Left ventricle myocardium inferior (tissue), 1 donor: ENCODE measurements around the gene CNNM4. TPM values are rescaled to one million over a fixed set of nuclear protein-coding genes. Genes with fewer than 3 reads are reported as not detected.
A peak's percentile ranks its signal among the peaks of the same experiment; 100 is the strongest.

Experiments used
- DNase-seq: peaks from one replicate; pipeline ENCODE4 v3.0.0-alpha.2; 2020
- H3K27ac ChIP-seq: fragments of 200-600 bp; replicated peaks from 2 replicates; pipeline ENCODE4 v1.8.0; 2021
- H3K27me3 ChIP-seq: fragments of 200-600 bp; 2 replicates; pipeline ENCODE4 v1.8.0; 2021; ENCODE audit warnings: low read depth
- H3K36me3 ChIP-seq: fragments of 200-600 bp; 2 replicates; pipeline ENCODE4 v1.8.0; 2021
- H3K4me1 ChIP-seq: fragments of 200-600 bp; 2 replicates; pipeline ENCODE4 v1.8.0; 2021
- H3K4me3 ChIP-seq: fragments of 200-600 bp; 2 replicates; pipeline ENCODE4 v1.8.0; 2021; ENCODE audit warnings: mild to moderate bottlenecking, moderate library complexity
- H3K9me3 ChIP-seq: fragments of 200-600 bp; replicated peaks from 2 replicates; pipeline ENCODE4 v1.8.0; 2021
- CTCF ChIP-seq: fragments of 200-600 bp; IDR thresholded peaks from 2 replicates; pipeline ENCODE4 v1.8.0; 2021; ENCODE audit warnings: antibody characterized with exemption, mild to moderate bottlenecking, borderline replicate concordance
- intact Hi-C: fragments of 100-400 bp; cut with micrococcal nuclease; formaldehyde crosslinking; loops from one replicate; pipeline ENCODE4 v1.11.0; 2022
- total RNA-seq: library from RNA; stranded (reverse); fragmentation: NEBNext Ultra II Directional; extraction: Animal tissue kit (Norgen Biotek cat#: 25700); gene quantifications from one replicate; pipeline ENCODE4 v1.2.1, GENCODE V29; 2021
- donor health status: DM: no; HTN: yes; CAD: no; lungs with severe emphysema.

CNNM4 gene
- total RNA-seq, 1 donor from 2014 or later, result 28.9 TPM

DNA sequence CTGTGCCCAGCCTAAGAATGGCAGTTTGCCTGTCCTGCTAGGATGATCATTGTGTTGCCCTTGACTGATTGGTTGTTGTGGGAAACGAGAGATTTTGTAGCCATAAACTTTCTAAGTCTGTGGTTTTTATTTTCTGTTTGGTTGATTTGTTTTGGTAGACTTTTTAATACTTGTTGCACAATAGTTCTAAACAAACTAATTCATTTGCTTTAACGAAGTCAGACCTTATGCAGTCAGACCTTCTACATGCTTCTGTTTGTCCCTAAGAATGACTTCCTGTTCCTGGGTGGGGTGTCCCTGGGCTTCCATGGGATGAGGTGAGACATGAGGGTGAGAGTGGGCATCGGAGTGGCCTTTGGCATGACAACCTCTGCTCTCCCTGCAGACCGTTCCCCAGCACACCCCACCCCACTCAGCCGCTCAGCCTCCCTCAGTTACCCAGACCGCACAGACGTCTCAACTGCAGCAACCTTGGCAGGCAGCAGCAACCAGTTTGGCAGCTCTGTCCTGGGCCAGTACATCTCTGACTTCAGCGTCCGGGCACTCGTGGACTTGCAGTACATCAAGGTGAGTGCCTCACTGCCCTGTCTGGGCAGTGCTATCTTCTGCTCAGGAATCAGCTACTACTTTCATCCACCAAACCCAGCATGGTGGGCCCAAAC lies 47.6 kb downstream of the CNNM4 start:
- Histone ChIP-seq H3K36me3 (peaks cover 15% of the 10 kb centered on the region), H3K4me1 (peaks cover 54% of the 10 kb centered on the region), H3K27me3 (no peaks in the 10 kb centered on the region), H3K4me3 (no peak overlapping the region), H3K9me3 (no peaks in the 10 kb centered on the region), H3K27ac (peak overlapping the region; percentile 68)
- intact Hi-C loops, result no loop called here
- DNase-seq, result peak; percentile 49
- no peak for TF ChIP-seq CTCF

DNA sequence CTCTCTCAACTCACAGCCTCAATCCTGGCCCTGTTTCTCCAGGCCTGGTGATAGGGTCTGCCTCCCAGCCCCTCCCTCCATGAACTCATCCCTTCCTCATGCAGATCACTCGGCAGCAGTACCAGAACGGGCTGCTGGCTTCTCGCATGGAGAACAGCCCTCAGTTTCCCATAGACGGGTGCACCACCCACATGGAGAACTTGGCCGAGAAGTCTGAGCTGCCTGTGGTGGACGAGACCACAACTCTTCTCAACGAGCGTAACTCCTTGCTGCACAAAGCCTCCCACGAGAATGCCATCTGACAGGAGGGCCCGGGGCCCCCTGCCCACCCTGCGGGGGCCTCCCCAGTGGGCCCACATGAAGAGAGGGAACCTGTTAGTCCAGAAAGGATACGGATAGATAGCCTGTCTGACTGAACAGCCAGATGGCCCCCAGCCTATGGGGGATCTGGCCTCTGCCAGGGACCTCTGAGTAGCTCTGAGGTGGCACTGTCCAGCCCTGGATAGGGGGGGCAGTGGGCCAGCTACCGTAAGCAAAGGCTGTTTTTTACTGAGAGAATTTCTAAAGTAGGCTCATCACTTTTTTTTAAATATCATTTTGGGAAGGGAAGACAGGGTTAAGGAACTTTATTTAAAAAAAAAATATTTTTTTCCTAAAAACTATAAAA lies 48.6 kb downstream of the CNNM4 start:
- peaks cover 14% of the 10 kb centered on the region for H3K36me3 ChIP-seq
- no peaks in the 10 kb centered on the region for H3K27me3 ChIP-seq
- DNase-seq, result no peak
- intact Hi-C loops, result no loop called here
- no peak for TF ChIP-seq CTCF
- no peaks in the 10 kb centered on the region for H3K9me3 ChIP-seq
- peak overlapping the region; percentile 68 for H3K27ac ChIP-seq
- peaks cover 60% of the 10 kb centered on the region for H3K4me1 ChIP-seq
- no peak overlapping the region for H3K4me3 ChIP-seq

GRCh38 chr2:96809951-96810782 lies 49.5 kb downstream of the CNNM4 start:
- no peak for TF ChIP-seq CTCF
- no peaks in the 10 kb centered on the region for H3K9me3 ChIP-seq
- peak overlapping the region; percentile 68 for H3K27ac ChIP-seq
- peaks cover 63% of the 10 kb centered on the region for H3K4me1 ChIP-seq
- no peak overlapping the region for H3K4me3 ChIP-seq
- no peak for DNase-seq
- peaks cover 14% of the 10 kb centered on the region for H3K36me3 ChIP-seq
- no peaks in the 10 kb centered on the region for H3K27me3 ChIP-seq
- intact Hi-C loops, result no loop called here

DNA sequence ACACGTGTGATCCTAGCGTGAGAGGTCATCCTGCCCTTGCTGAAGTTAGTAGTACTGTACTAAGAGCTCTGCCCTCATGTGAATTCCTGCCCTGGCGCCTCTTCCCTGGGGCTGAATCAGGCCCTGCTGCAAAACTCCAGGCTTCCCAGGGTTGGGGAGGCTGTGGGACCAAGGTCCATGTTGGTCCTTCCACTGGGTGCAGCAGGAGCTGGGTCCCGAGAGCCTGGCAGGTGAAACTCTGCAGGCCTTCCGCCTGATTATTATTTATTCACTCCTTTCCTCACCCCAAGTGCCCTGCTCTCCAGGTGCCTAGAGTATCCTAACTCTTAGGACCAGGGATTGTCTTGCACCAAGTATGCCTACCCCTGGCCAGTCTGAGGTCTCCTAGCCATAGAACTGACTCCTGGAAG lies 50.1 kb downstream of the CNNM4 start:
- DNase-seq, result no peak
- H3K4me3 ChIP-seq, result no peak overlapping the region
- H3K27ac ChIP-seq, result peak overlapping the region; percentile 68
- H3K27me3 ChIP-seq, result no peaks in the 10 kb centered on the region
- peaks cover 14% of the 10 kb centered on the region for H3K36me3 ChIP-seq
- peaks cover 67% of the 10 kb centered on the region for H3K4me1 ChIP-seq
- no peaks in the 10 kb centered on the region for H3K9me3 ChIP-seq
- intact Hi-C loops, result no loop called here
- TF ChIP-seq CTCF, result no peak

DNA sequence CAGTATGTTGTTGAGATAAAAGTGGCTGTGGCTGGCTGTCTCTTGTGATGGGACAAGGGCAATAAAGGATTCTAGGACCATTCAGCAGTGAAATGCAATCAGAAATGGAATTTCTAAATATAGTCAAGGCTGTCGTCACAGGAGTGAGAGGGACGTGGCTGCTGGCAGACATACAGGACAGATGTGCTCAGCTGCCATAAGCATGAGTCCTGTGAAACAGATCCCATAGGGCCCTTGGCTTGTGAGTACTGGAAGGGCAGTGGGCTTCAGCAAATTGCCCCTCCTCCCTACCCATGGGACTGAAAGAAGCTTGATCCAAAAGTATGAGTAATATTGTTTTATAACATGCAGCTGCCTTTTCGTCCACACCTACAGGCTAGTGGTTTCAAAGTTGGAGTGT lies 51.2 kb downstream of the CNNM4 start:
- peak; percentile 81 for DNase-seq
- no peak overlapping the region for H3K4me3 ChIP-seq
- H3K4me1 ChIP-seq, result peaks cover 67% of the 10 kb centered on the region
- no peaks in the 10 kb centered on the region for H3K9me3 ChIP-seq
- peaks cover 14% of the 10 kb centered on the region for H3K36me3 ChIP-seq
- peak overlapping the region; percentile 68 for H3K27ac ChIP-seq
- no peak for TF ChIP-seq CTCF
- intact Hi-C loops, result no loop called here
- H3K27me3 ChIP-seq, result no peaks in the 10 kb centered on the region
